Retinal pigment epithelial cell (primary cell): ENCODE measurements around the gene GCA.

Experiments
- DNase-seq: peaks from one replicate; pipeline ENCODE4 v3.0.0-alpha.2; 2010; ENCODE audit warnings: low read depth
- H3K4me3 ChIP-seq: 2 replicates; pipeline ENCODE4 v1.5.1; 2011; ENCODE audit warnings: mild to moderate bottlenecking, low read length, control low read depth, moderate library complexity
- TF ChIP-seq, protein P1 (sequence below): conservative IDR thresholded peaks from 2 replicates; pipeline ENCODE4 v1.5.1; 2011; ENCODE audit warnings: low read depth, low read length, control low read depth, inconsistent platforms

The GCA gene

DNA sequence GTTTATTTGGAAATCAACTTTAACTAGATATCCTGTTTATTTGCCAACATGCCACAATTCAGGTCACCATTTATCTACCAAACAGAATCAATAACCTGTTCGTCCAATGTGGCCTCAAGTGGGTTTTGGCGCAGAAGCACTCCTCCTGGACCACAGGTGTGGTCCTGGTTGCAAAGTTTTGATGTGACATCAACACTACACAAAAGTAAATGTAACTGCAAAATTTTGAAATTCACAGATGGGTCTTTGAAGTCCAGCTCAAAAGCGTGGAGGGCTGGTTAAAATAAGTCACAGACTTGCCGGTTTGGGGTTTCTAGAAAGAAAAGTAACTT lies 474 bp upstream of the GCA start:
- peak overlapping the region; percentile 91 for H3K4me3 ChIP-seq
- DNase-seq, result no peak
- TF ChIP-seq, protein P1, sequence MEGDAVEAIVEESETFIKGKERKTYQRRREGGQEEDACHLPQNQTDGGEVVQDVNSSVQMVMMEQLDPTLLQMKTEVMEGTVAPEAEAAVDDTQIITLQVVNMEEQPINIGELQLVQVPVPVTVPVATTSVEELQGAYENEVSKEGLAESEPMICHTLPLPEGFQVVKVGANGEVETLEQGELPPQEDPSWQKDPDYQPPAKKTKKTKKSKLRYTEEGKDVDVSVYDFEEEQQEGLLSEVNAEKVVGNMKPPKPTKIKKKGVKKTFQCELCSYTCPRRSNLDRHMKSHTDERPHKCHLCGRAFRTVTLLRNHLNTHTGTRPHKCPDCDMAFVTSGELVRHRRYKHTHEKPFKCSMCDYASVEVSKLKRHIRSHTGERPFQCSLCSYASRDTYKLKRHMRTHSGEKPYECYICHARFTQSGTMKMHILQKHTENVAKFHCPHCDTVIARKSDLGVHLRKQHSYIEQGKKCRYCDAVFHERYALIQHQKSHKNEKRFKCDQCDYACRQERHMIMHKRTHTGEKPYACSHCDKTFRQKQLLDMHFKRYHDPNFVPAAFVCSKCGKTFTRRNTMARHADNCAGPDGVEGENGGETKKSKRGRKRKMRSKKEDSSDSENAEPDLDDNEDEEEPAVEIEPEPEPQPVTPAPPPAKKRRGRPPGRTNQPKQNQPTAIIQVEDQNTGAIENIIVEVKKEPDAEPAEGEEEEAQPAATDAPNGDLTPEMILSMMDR, result no peak

- no peak for DNase-seq
- peak overlapping the region; percentile 91 for H3K4me3 ChIP-seq
- TF ChIP-seq, protein P1, result no peak
These were observed 652 bp downstream of the GCA start for GRCh38 chr2:162344617-162344950.

DNA sequence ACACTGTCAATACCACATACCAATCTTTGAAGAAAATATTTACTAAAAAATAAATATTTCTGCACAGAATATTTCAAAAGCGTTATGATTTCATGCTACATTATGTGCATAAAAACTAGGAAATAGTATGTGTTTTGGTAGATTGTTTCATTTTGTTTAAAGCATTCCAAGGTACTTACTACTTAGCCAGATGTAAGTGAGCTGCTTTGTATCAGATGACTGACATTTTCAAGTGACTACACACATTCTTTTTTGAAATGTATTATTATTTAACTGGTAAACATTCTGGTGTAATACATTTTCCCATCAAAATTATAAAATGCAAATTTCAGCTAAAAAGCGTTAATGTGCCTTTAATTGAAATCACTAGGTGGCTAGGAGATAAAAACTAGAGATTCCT lies 21.5 kb downstream of the GCA start:
- TF ChIP-seq, protein P1, result no peak
- no peak for DNase-seq
- no peak overlapping the region for H3K4me3 ChIP-seq

DNA sequence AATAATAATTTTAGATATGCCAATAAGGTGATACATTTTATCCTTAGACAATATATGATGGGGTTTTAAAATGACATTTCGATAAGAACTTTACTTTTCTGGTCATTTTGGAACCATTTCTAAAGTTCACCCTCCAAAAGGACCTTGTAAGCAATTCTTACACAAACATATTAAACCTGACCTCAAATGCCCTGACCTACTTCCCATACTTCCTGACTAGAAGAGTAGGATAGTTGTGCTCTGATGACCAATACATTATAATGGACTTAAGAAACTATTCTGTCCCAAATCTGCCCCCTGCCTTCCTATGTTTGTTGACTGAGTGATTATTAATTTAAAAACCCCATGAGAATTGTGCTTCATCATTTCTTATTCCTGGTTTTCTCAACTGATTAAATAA lies 24.6 kb downstream of the GCA start:
- TF ChIP-seq, protein P1, result no peak
- DNase-seq, result no peak
- no peak overlapping the region for H3K4me3 ChIP-seq

DNA sequence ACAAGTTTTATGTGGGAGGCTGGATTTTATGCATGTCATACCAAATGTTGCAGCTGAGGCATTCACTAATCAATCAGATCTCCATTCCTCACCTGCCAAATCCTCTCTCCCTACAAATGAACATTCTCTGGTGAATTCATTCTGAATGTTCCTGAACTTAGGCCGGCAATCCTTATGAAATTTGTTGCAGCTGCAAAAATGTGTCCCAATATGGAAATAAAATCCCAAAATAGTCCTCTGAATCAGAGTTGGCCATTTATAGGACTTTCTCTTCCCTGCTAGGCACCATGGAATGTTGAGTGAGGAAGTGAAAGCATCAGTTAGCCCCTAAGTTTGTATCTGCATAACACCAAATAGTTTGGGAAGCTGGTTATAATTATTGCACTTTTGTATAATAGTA lies 25.6 kb downstream of the GCA start:
- no peak for DNase-seq
- H3K4me3 ChIP-seq, result no peak overlapping the region
- TF ChIP-seq, protein P1, result no peak

DNA sequence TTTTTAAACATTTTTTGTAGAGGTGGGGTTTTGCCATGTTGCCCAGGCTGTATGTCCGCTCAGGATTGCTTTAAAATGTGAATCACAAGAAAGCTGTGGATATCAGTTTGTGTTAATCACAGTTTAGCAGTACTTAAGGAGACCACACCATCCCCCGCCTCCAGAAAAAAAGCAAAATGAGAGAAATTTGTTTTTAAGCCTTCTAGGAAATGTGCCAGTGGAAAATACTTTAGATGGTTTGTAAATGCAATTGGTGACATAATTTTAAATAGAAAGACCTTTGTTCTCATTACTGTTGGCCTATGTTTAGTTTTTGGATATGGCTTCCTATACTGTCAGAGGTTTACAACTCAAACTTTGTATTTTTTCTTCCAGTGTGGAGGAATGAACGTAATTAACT lies 27.0 kb downstream of the GCA start:
- TF ChIP-seq, protein P1, result no peak
- no peak overlapping the region for H3K4me3 ChIP-seq
- peak; percentile 90 for DNase-seq

GRCh38 chr2:162372818-162373217 lies 28.9 kb downstream of the GCA start:
- TF ChIP-seq, protein P1, result no peak
- H3K4me3 ChIP-seq, result no peak overlapping the region
- no peak for DNase-seq
